ENCODE data around the gene TMEM151A. TPM values are rescaled to one million over a fixed set of nuclear protein-coding genes. Genes with fewer than 3 reads are reported as not detected.

Gene TMEM151A
- total RNA-seq, 1 experiment from 2014 or later, result 1.5 TPM

- POLR2A ChIA-PET (ENCODE audit: low non-redundant PET), result no interaction called here
- no peaks in the 10 kb centered on the region for H3K27me3 ChIP-seq (replicated peaks; ENCODE audit: insufficient read depth, low read depth, low read length, poor library complexity)
- BruUV-seq (replicated peaks), result no TSS peak
Observed at GRCh38 chr11:66266378-66267038, 25.2 kb upstream of the TMEM151A start.

GRCh38 chr11:66267039-66267378 is 24.7 kb upstream of the TMEM151A start:
- POLR2A ChIA-PET (ENCODE audit: low non-redundant PET), result no interaction called here
- CTCF ChIA-PET, result interaction anchor here (1.1 to 1.3 kb wide), 3 partner anchors 9 to 16 kb away, joined by 3 to 5 read pairs (median 4); no protein-coding TSS in a partner anchor
- TF ChIP-seq EZH2 (IDR thresholded peaks at IDR 0.05; ENCODE audit: borderline replicate concordance, low read depth, low read length, poor library complexity, severe bottlenecking), result no peak
- TF ChIP-seq CTCF (conservative IDR thresholded peaks at IDR 0.05; ENCODE audit: low read depth, low read length), result no peak
- H3K4me3 ChIP-seq (ENCODE audit: low read depth, low read length, poor library complexity, severe bottlenecking), result peak overlapping the region; percentile 81
- no TSS peak for BruUV-seq (replicated peaks)
- H3K27me3 ChIP-seq (replicated peaks; ENCODE audit: insufficient read depth, low read depth, low read length, poor library complexity), result no peaks in the 10 kb centered on the region
- H3K27ac ChIP-seq (ENCODE audit: low read depth, low read length, poor library complexity, severe bottlenecking), result peak overlapping the region; percentile 96
- peaks cover 13% of the 10 kb centered on the region for H3K4me1 ChIP-seq (ENCODE audit: insufficient read depth, low read length, poor library complexity, severe bottlenecking)
- peaks cover 33% of the 10 kb centered on the region for H3K36me3 ChIP-seq (ENCODE audit: insufficient read depth, low read length, poor library complexity, severe bottlenecking)
- no peak for DNase-seq (ENCODE audit: low spot score)
- intact Hi-C loops (cut with micrococcal nuclease; ENCODE audit: unreplicated experiment), result no loop called here
- H3K9me3 ChIP-seq (ENCODE audit: low read depth, low read length, poor library complexity, severe bottlenecking), result no peaks in the 10 kb centered on the region

More at GRCh38 chr11:66266378-66267038, 25.2 kb upstream of the TMEM151A start:
- Histone ChIP-seq H3K27ac (ENCODE audit: low read depth, low read length, poor library complexity, severe bottlenecking) (peak overlapping the region; percentile 96), H3K36me3 (ENCODE audit: insufficient read depth, low read length, poor library complexity, severe bottlenecking) (peaks cover 33% of the 10 kb centered on the region), H3K9me3 (ENCODE audit: low read depth, low read length, poor library complexity, severe bottlenecking) (no peaks in the 10 kb centered on the region), H3K4me1 (ENCODE audit: insufficient read depth, low read length, poor library complexity, severe bottlenecking) (peaks cover 13% of the 10 kb centered on the region), H3K4me3 (ENCODE audit: low read depth, low read length, poor library complexity, severe bottlenecking) (peak overlapping the region; percentile 81)
- CTCF ChIA-PET, result interaction anchor here (1.2 to 1.3 kb wide), 2 partner anchors 8 to 16 kb away, joined by 3 to 4 read pairs; no protein-coding TSS in a partner anchor
- TF ChIP-seq CTCF (conservative IDR thresholded peaks at IDR 0.05; ENCODE audit: low read depth, low read length), result no peak
- TF ChIP-seq EZH2 (IDR thresholded peaks at IDR 0.05; ENCODE audit: borderline replicate concordance, low read depth, low read length, poor library complexity, severe bottlenecking), result no peak
- intact Hi-C loops (cut with micrococcal nuclease; ENCODE audit: unreplicated experiment), result no loop called here
- DNase-seq (ENCODE audit: low spot score), result no peak

GRCh38 chr11:66267379-66268243 is 24.1 kb upstream of the TMEM151A start:
- BruUV-seq (replicated peaks), result no TSS peak
- intact Hi-C loops (cut with micrococcal nuclease; ENCODE audit: unreplicated experiment), result no loop called here
- Histone ChIP-seq H3K4me3 (ENCODE audit: low read depth, low read length, poor library complexity, severe bottlenecking) (peak overlapping the region; percentile 81), H3K9me3 (ENCODE audit: low read depth, low read length, poor library complexity, severe bottlenecking) (no peaks in the 10 kb centered on the region), H3K36me3 (ENCODE audit: insufficient read depth, low read length, poor library complexity, severe bottlenecking) (peaks cover 33% of the 10 kb centered on the region), H3K27ac (ENCODE audit: low read depth, low read length, poor library complexity, severe bottlenecking) (peak overlapping the region; percentile 96), H3K4me1 (ENCODE audit: insufficient read depth, low read length, poor library complexity, severe bottlenecking) (peaks cover 13% of the 10 kb centered on the region), H3K27me3 (replicated peaks; ENCODE audit: insufficient read depth, low read depth, low read length, poor library complexity) (no peaks in the 10 kb centered on the region)
- POLR2A ChIA-PET (ENCODE audit: low non-redundant PET), result interaction anchor here (0.6 to 0.7 kb wide), 2 partner anchors 14 to 97 kb away, joined by 3 to 6 read pairs; no protein-coding TSS in a partner anchor
- peak; percentile 94 for DNase-seq (ENCODE audit: low spot score)
- CTCF ChIA-PET, result interaction anchor here (0.6 to 1.3 kb wide), 3 partner anchors 9 to 749 kb away, joined by 3 to 5 read pairs (median 4); no protein-coding TSS in a partner anchor
- TF ChIP-seq CTCF (conservative IDR thresholded peaks at IDR 0.05; ENCODE audit: low read depth, low read length) (peak; percentile 30; the same call in 1 of the 2 replicates), EZH2 (IDR thresholded peaks at IDR 0.05; ENCODE audit: borderline replicate concordance, low read depth, low read length, poor library complexity, severe bottlenecking) (no peak)

Data from A673 (cell line).